Neural progenitor cell (in vitro differentiated cells): ENCODE results near the gene PHB1. TPM values are rescaled to one million over a fixed set of nuclear protein-coding genes. Genes with fewer than 3 reads are reported as not detected.

ENCODE experiments used
- DNase-seq: peaks from one replicate; pipeline ENCODE4 v3.0.0-alpha.2; 2016; ENCODE audit warnings: low spot score
- H2AFZ ChIP-seq: fragments of 200-600 bp; sonication (generic); replicated peaks from 2 replicates; pipeline ENCODE4 v1.6.1; 2016; ENCODE audit warnings: antibody characterized with exemption
- H3F3A ChIP-seq: fragments of 200-600 bp; sonication (generic); 2 replicates; pipeline ENCODE4 v1.6.1; 2016; ENCODE audit warnings: antibody characterized with exemption, low read depth
- H3K27ac ChIP-seq: fragments of 200-600 bp; sonication (generic); 2 replicates; pipeline ENCODE4 v1.5.1; 2016; ENCODE audit warnings: mild to moderate bottlenecking
- H3K27me3 ChIP-seq: fragments of 200-600 bp; sonication (generic); 2 replicates; pipeline ENCODE4 v1.6.1; 2016; ENCODE audit warnings: mild to moderate bottlenecking, moderate library complexity
- H3K36me3 ChIP-seq: fragments of 200-600 bp; sonication (generic); 2 replicates; pipeline ENCODE4 v1.5.1; 2016
- H3K4me1 ChIP-seq: fragments of 200-600 bp; sonication (generic); 2 replicates; pipeline ENCODE4 v1.6.1; 2016; ENCODE audit warnings: mixed run types
- H3K4me2 ChIP-seq: fragments of 200-600 bp; sonication (generic); 2 replicates; pipeline ENCODE4 v1.6.1; 2016
- H3K4me3 ChIP-seq: fragments of 200-600 bp; sonication (generic); 2 replicates; pipeline ENCODE4 v1.5.1; 2016
- H3K79me2 ChIP-seq: fragments of 200-600 bp; sonication (generic); 2 replicates; pipeline ENCODE4 v1.6.1; 2016; ENCODE audit warnings: low read depth
- H3K9ac ChIP-seq: fragments of 200-600 bp; sonication (generic); 2 replicates; pipeline ENCODE4 v1.6.1; 2016
- H3K9me3 ChIP-seq: fragments of 200-600 bp; sonication (generic); 2 replicates; pipeline ENCODE4 v1.5.1; 2016; ENCODE audit warnings: low read depth
- H4K20me1 ChIP-seq: fragments of 200-600 bp; sonication (generic); 2 replicates; pipeline ENCODE4 v1.6.1; 2016; ENCODE audit warnings: low read depth
- H3K27ac Mint-ChIP-seq: 3 replicates; pipeline ENCODE4 v1.8.0; 2021; ENCODE audit warnings: mixed read lengths
- H3K27me3 Mint-ChIP-seq: 2 replicates; pipeline ENCODE4 v1.8.0; 2022; ENCODE audit warnings: low read depth, mild to moderate bottlenecking, inconsistent platforms, moderate library complexity, mixed read lengths; ENCODE audit not compliant: insufficient read depth
- H3K36me3 Mint-ChIP-seq: 3 replicates; pipeline ENCODE4 v1.8.0; 2021; ENCODE audit warnings: mixed read lengths
- H3K4me1 Mint-ChIP-seq: 3 replicates; pipeline ENCODE4 v1.8.0; 2021; ENCODE audit warnings: mixed read lengths
- H3K4me3 Mint-ChIP-seq: 3 replicates; pipeline ENCODE4 v1.8.0; 2021; ENCODE audit warnings: mild to moderate bottlenecking, moderate library complexity, mixed read lengths
- H3K9me3 Mint-ChIP-seq: 3 replicates; pipeline ENCODE4 v1.8.0; 2020; ENCODE audit warnings: mixed read lengths
- EZH2 ChIP-seq: fragments of 200-600 bp; sonication (generic); IDR thresholded peaks from 2 replicates; pipeline ENCODE4 v1.6.1; 2017; ENCODE audit warnings: antibody characterized with exemption, mild to moderate bottlenecking, moderate library complexity
- EZH2phosphoT487 ChIP-seq: fragments of 200-600 bp; sonication (generic); IDR thresholded peaks from 2 replicates; pipeline ENCODE4 v1.6.1; 2017; ENCODE audit warnings: antibody characterized with exemption
- total RNA-seq: library from RNA; depleted of rRNA; stranded (reverse); fragments of >200 nt; gene quantifications from 2 replicates; pipeline ENCODE4 v1.2.3, GENCODE V29; 2015; ENCODE audit warnings: low replicate concordance
- TF ChIP-seq, protein P1 (sequence below): fragments of 200-600 bp; sonication (generic); IDR thresholded peaks from 2 replicates; pipeline ENCODE4 v1.5.1; 2017; ENCODE audit warnings: antibody characterized with exemption, mild to moderate bottlenecking

The PHB1 gene
- total RNA-seq: 126 and 168 TPM in 2 replicates

DNA sequence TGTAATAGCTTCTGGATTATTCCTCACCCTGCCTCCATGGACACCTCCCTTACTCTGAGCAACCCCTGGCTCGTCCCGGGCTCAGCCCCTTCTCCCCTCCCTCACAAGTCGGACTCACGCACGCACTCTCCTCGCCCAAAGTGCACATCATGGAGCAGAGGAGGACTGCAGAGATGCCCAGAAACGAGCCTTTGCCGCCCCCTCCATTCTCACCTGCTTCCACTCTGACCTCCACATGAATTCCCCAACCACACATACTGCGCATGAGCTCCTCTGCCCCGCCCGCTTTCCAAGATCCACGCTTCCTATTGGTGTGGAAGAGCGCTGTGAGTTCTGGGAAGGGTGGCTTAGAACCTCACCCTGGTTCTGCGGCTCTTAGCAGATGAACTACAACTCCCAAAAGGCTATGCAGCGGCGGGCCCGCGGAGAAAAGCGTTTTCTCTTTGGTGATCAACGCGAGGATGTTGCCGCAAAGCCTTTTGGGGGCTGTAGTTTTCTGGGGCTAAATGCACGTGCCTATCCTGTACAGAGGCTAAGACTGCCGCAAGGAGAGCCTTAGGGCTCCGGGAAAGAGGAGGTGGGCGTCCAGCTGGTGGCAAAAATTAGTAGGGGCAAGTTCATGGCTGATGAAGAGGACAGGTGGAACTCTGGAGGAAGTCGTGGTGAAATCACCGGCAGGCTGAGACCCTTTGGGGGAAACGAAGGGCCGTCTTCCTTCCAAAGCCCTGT is at the start of gene PHB1:
TSS of gene PHB1 (minus strand) at position 261 of the 729 bp plus-strand sequence. CDS start 1,618 bp downstream, outside the sequence.
- peak; percentile 99 for DNase-seq
- peaks cover 3% of the 10 kb centered on the region for H3K27me3 Mint-ChIP-seq
- Histone ChIP-seq H2AFZ (peak within 1 kb of the TSS; percentile 96), H4K20me1 (no peaks in the 10 kb centered on the region), H3F3A (peaks cover 4% of the 10 kb centered on the region), H3K9ac (peak within 1 kb of the TSS; percentile 82), H3K4me3 (peak within 1 kb of the TSS; percentile 95), H3K27me3 (no peaks in the 10 kb centered on the region), H3K79me2 (peaks cover 16% of the 10 kb centered on the region), H3K27ac (no peak within 1 kb of the TSS), H3K4me2 (peak within 1 kb of the TSS; percentile 95), H3K4me1 (peaks cover 5% of the 10 kb centered on the region), H3K9me3 (no peaks in the 10 kb centered on the region), H3K36me3 (no peaks in the 10 kb centered on the region)
- H3K4me1 Mint-ChIP-seq: peaks cover 11% of the 10 kb centered on the region
- peak within 1 kb of the TSS; percentile 90 for H3K27ac Mint-ChIP-seq
- H3K4me3 Mint-ChIP-seq: peak within 1 kb of the TSS; percentile 100
- H3K9me3 Mint-ChIP-seq: no peaks in the 10 kb centered on the region
- TF ChIP-seq, protein P1, sequence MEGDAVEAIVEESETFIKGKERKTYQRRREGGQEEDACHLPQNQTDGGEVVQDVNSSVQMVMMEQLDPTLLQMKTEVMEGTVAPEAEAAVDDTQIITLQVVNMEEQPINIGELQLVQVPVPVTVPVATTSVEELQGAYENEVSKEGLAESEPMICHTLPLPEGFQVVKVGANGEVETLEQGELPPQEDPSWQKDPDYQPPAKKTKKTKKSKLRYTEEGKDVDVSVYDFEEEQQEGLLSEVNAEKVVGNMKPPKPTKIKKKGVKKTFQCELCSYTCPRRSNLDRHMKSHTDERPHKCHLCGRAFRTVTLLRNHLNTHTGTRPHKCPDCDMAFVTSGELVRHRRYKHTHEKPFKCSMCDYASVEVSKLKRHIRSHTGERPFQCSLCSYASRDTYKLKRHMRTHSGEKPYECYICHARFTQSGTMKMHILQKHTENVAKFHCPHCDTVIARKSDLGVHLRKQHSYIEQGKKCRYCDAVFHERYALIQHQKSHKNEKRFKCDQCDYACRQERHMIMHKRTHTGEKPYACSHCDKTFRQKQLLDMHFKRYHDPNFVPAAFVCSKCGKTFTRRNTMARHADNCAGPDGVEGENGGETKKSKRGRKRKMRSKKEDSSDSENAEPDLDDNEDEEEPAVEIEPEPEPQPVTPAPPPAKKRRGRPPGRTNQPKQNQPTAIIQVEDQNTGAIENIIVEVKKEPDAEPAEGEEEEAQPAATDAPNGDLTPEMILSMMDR: no peak
- TF ChIP-seq EZH2phosphoT487: no peak
- no peak for TF ChIP-seq EZH2
- peaks cover 9% of the 10 kb centered on the region for H3K36me3 Mint-ChIP-seq

DNA sequence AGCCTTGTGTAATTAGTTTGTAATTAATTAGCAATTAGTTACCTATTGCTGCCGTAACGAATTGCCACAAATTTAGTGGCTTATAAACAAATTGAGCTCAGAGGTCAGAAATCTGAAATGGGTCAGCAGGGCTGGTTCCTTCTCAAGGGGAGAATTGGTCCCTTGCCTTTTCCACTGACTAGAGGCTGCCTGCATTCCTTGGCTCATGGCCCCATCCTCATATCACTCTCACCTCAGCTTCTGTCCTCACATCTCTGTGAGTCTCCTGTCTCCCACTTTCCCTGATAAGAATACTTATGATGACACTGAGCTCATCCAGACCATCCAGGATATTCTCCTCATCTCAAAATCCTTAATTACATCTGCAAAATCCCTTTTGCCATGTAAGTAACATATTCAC is 49.4 kb upstream of the PHB1 start:
- Histone ChIP-seq H3K36me3 (no peaks in the 10 kb centered on the region), H3K4me2 (no peak overlapping the region), H3F3A (peaks cover 1% of the 10 kb centered on the region), H4K20me1 (no peaks in the 10 kb centered on the region), H3K27me3 (peaks cover 20% of the 10 kb centered on the region), H3K79me2 (no peaks in the 10 kb centered on the region), H3K9me3 (no peaks in the 10 kb centered on the region), H3K4me3 (no peak overlapping the region), H3K9ac (no peak overlapping the region), H3K4me1 (no peaks in the 10 kb centered on the region), H3K27ac (no peak overlapping the region), H2AFZ (no peak overlapping the region)
- Mint-ChIP-seq H3K9me3 (peaks cover 10% of the 10 kb centered on the region), H3K4me1 (no peaks in the 10 kb centered on the region), H3K27me3 (peaks cover 25% of the 10 kb centered on the region), H3K36me3 (no peaks in the 10 kb centered on the region), H3K4me3 (no peak overlapping the region), H3K27ac (no peak overlapping the region)
- no peak for TF ChIP-seq EZH2
- TF ChIP-seq EZH2phosphoT487: no peak
- TF ChIP-seq, protein P1: no peak
- DNase-seq: no peak

DNA sequence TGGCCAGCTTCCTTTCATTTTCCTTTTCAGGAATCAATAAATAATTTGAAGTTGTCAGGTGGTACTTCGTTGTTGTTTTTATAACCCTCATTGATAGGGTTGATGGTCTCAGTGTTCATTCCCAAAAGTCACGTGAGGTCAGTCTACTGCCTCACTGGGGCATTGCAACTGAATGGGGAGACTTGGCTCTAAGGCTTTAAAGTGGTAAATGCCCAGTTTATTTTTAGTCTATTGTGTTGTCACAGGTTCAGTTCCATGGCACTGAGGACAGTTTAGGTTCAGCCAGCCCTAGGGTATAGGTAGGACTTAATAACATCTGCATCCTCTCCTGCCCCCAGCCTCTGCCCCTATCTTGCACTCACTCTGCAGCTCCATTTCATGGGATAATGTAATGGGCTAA is 46.9 kb upstream of the PHB1 start:
- no peak overlapping the region for H2AFZ ChIP-seq
- H3K9ac ChIP-seq: no peak overlapping the region
- Mint-ChIP-seq H3K9me3 (peaks cover 10% of the 10 kb centered on the region), H3K36me3 (no peaks in the 10 kb centered on the region), H3K4me1 (no peaks in the 10 kb centered on the region), H3K27me3 (peaks cover 15% of the 10 kb centered on the region), H3K4me3 (no peak overlapping the region), H3K27ac (no peak overlapping the region)
- H3K27ac ChIP-seq: no peak overlapping the region
- H3K4me2 ChIP-seq: no peak overlapping the region
- no peaks in the 10 kb centered on the region for H4K20me1 ChIP-seq
- no peaks in the 10 kb centered on the region for H3K9me3 ChIP-seq
- no peaks in the 10 kb centered on the region for H3K36me3 ChIP-seq
- no peaks in the 10 kb centered on the region for H3K79me2 ChIP-seq
- no peaks in the 10 kb centered on the region for H3F3A ChIP-seq
- H3K27me3 ChIP-seq: peaks cover 2% of the 10 kb centered on the region
- TF ChIP-seq EZH2phosphoT487 (no peak), EZH2 (no peak)
- TF ChIP-seq, protein P1: no peak
- no peak overlapping the region for H3K4me3 ChIP-seq
- DNase-seq: no peak
- H3K4me1 ChIP-seq: no peaks in the 10 kb centered on the region
